HG02970 (cell line): ENCODE results near the gene OR6S1.
"Not testable (repeated sequence)": the region's sequence is repeated elsewhere in the genome, so short reads cannot be mapped to it uniquely, and the experiment has no call there.

Experiments
- ATAC-seq: cut with Tn5 transposase; IDR thresholded peaks from one replicate; pipeline ENCODE4 v1.9.1; 2021; ENCODE audit warnings: mild to moderate bottlenecking, moderate library complexity, moderate number of reproducible peaks; ENCODE audit not compliant: unreplicated experiment, low FRiP score

OR6S1 gene

GRCh38 chr14:20632448-20632830 lies 9.1 kb downstream of the OR6S1 start:
- ATAC-seq: no peak

- ATAC-seq: no peak
These were observed 9.6 kb downstream of the OR6S1 start for GRCh38 chr14:20631880-20632389.

GRCh38 chr14:20631023-20631879 lies 10.2 kb downstream of the OR6S1 start:
- no peak for ATAC-seq

- ATAC-seq: no peak
These were observed 11.0 kb downstream of the OR6S1 start for GRCh38 chr14:20630340-20631022.

GRCh38 chr14:20628063-20628854 lies 13.2 kb downstream of the OR6S1 start:
- no peak for ATAC-seq

- no peak for ATAC-seq
These were observed 14.0 kb downstream of the OR6S1 start for GRCh38 chr14:20627346-20628027.

GRCh38 chr14:20626274-20626673 lies 15.2 kb downstream of the OR6S1 start:
- ATAC-seq: no peak

- ATAC-seq: no peak
These were observed 16.9 kb downstream of the OR6S1 start for GRCh38 chr14:20624495-20625070.

GRCh38 chr14:20623798-20624197 lies 17.7 kb downstream of the OR6S1 start:
- no peak for ATAC-seq

GRCh38 chr14:20622816-20623291 lies 18.6 kb downstream of the OR6S1 start:
- no peak for ATAC-seq

GRCh38 chr14:20620798-20621478 lies 20.6 kb downstream of the OR6S1 start:
- no peak for ATAC-seq

- not testable (repeated sequence) for ATAC-seq
These were observed 21.8 kb downstream of the OR6S1 start for GRCh38 chr14:20619688-20620087.

GRCh38 chr14:20618271-20618749 lies 23.2 kb downstream of the OR6S1 start:
- ATAC-seq: no peak

- ATAC-seq: no peak
These were observed 24.1 kb downstream of the OR6S1 start for GRCh38 chr14:20617138-20618003.

- no peak for ATAC-seq
These were observed 25.5 kb downstream of the OR6S1 start for GRCh38 chr14:20615996-20616395.

- ATAC-seq: no peak
These were observed 27.3 kb downstream of the OR6S1 start for GRCh38 chr14:20614038-20614840.
